Measurements from ENCODE around the gene KLHL25. TPM values are rescaled to one million over a fixed set of nuclear protein-coding genes. Genes with fewer than 3 reads are reported as not detected.
A peak's percentile ranks its signal among the peaks of the same experiment; 100 is the strongest.

Gene KLHL25
- total RNA-seq, 1 experiment from 2014 or later, result 18.4 TPM

GRCh38 chr15:85749261-85750151 is 45.2 kb downstream of the KLHL25 start:
- Histone ChIP-seq H4K8ac (replicated peaks; ENCODE audit: insufficient read length, low read depth, low read length) (no peak overlapping the region), H3K23me2 (ENCODE audit: insufficient read length, low read depth, low read length, poor library complexity, severe bottlenecking) (peaks cover 4% of the 10 kb centered on the region), H3K27ac (ENCODE audit: insufficient read length, low read depth, low read length) (no peak overlapping the region), H3T11ph (ENCODE audit: low read length) (no peak overlapping the region), H2BK120ac (ENCODE audit: low read depth, low read length, poor library complexity, severe bottlenecking) (no peak overlapping the region), H3K23ac (ENCODE audit: insufficient read length, low read depth, low read length) (no peak overlapping the region), H3K9me3 (ENCODE audit: control insufficient read depth, low read depth, low read length) (no peaks in the 10 kb centered on the region), H3K27me3 (ENCODE audit: insufficient read depth, low read length) (no peaks in the 10 kb centered on the region), H2AFZ (ENCODE audit: low read length) (no peak overlapping the region), H2AK5ac (ENCODE audit: insufficient read length, low read length) (no peak overlapping the region), H3K4me2 (ENCODE audit: insufficient read depth, insufficient read length, low read length) (no peak overlapping the region), H3K4ac (ENCODE audit: low read depth, low read length) (no peak overlapping the region), H3K14ac (ENCODE audit: insufficient read depth, low read length) (0 out of 2 replicates have a peak overlapping the region, but pooled peaks have one; percentile 10), H3K18ac (ENCODE audit: insufficient read length, low read depth, low read length) (no peak overlapping the region), H3K79me2 (ENCODE audit: insufficient read depth, low read length) (no peaks in the 10 kb centered on the region), H4K91ac (ENCODE audit: insufficient read length, low read depth, low read length) (no peak overlapping the region), H4K20me1 (ENCODE audit: control insufficient read depth, insufficient read depth, insufficient read length) (no peaks in the 10 kb centered on the region), H2BK12ac (ENCODE audit: insufficient read length, low read depth, low read length) (no peak overlapping the region), H3K79me1 (ENCODE audit: insufficient read depth, low read depth, low read length, poor library complexity, severe bottlenecking) (no peaks in the 10 kb centered on the region), H4K5ac (ENCODE audit: insufficient read length, low read depth, low read length) (no peak overlapping the region), H3K9ac (ENCODE audit: extremely low read depth, insufficient read length, low read length) (no peak overlapping the region), H3K4me1 (ENCODE audit: insufficient read depth, low read length) (peaks cover 5% of the 10 kb centered on the region; the same call in 1 of the 2 replicates), H2BK5ac (ENCODE audit: insufficient read length, low read length) (no peak overlapping the region), H2BK20ac (ENCODE audit: low read depth, low read length, poor library complexity, severe bottlenecking) (no peak overlapping the region), H3K56ac (ENCODE audit: insufficient read length, low read depth, low read length) (no peak overlapping the region), H2BK15ac (ENCODE audit: low read depth, low read length) (no peak overlapping the region)
- Mint-ChIP-seq H3K27me3 (ENCODE audit: low read depth) (no peaks in the 10 kb centered on the region; the same call in 1 of the 2 replicates), H3K36me3 (ENCODE audit: insufficient read depth in 1 of 3, low read depth in 3 of 3) (peaks cover 14 to 51% (median 42%) of the 10 kb centered on the region in 3 experiments; a peak in 6 of 7 replicates), H3K4me1 (peaks cover 62 to 63% of the 10 kb centered on the region in 2 experiments), H3K27ac (peak overlapping the region in 2 of 3 experiments; percentile 51 to 91; a peak in 6 of 7 replicates), H3K4me3 (no peak overlapping the region), H3K9me3 (no peaks in the 10 kb centered on the region)
- peak; percentile 21 for DNase-seq
- TF ChIP-seq CTCF (conservative IDR thresholded peaks at IDR 0.05), result no peak
- no CpG with 5 or more reads among the region's 21 CpGs for WGBS (ENCODE audit: extremely low coverage, insufficient read length, low lambda C conversion rate)
